ENCODE results near the gene SLMAP. TPM values are rescaled to one million over a fixed set of nuclear protein-coding genes. Genes with fewer than 3 reads are reported as not detected.

The SLMAP gene
- total RNA-seq (10 to 100 TPM; 57.4 to 78.8 (median 72.3) TPM), total RNA-seq (66.9 to 140 (median 94.0) reads per million in 29 experiments)
- 49.8 TPM for total RNA-seq (2013)

- Mint-ChIP-seq H3K4me1 (peaks cover 42 to 45% (median 43%) of the 10 kb centered on the region in 3 donors), H3K27me3 (no peaks in the 10 kb centered on the region), H3K36me3 (peaks cover 8% of the 10 kb centered on the region), H3K4me3 (peak within 1 kb of the TSS; percentile 94 to 98 (median 95)), H3K9me3 (no peaks in the 10 kb centered on the region), H3K27ac (peak within 1 kb of the TSS; percentile 88 to 93)
- DNase-seq (peak; percentile 90 to 100 (median 96)), ATAC-seq (replicated peaks in 1 of 4) (peak; percentile 93 to 95 (median 94))
- POLR2A ChIA-PET, result interaction anchor here (0.6 to 1.6 kb wide), 10 partner anchors 30 to 200 kb away, joined by 3 to 10 read pairs (median 5); partner anchors contain the start of genes ARF4 (in 1 of the 2) and PDE12 (in 1 of the 2)
- H3K27ac ChIP-seq (ENCODE audit: low read length), result peak within 1 kb of the TSS; percentile 75
- peaks cover 18 to 28% of the 10 kb centered on the region in 2 experiments for H3K4me1 ChIP-seq (ENCODE audit: control insufficient read depth in 1 of 2, extremely low read depth in 1 of 2, insufficient read depth in 2 of 2, low read length in 2 of 2)
- WGBS (ENCODE audit: insufficient coverage), result 0% methylated on average over 35 of the region's 48 CpGs
- CTCF ChIA-PET, result interaction anchor here (0.5 to 1.4 kb wide), 7 partner anchors 13 to 968 kb away, joined by 3 to 6 read pairs (median 3); partner anchors contain the start of genes HTD2 (in 1 of the 2) and RPP14 (in 1 of the 2)
- H3K36me3 ChIP-seq (ENCODE audit: control insufficient read depth in 2 of 2, extremely low read depth in 1 of 2, insufficient read depth in 1 of 2, low read length in 1 of 2), result peaks cover 0 to 5% of the 10 kb centered on the region in 2 donors
- peak within 1 kb of the TSS; percentile 87 to 94 for H3K4me3 ChIP-seq (ENCODE audit: control insufficient read depth in 1 of 2, extremely low read depth in 1 of 2, low read length in 1 of 2)
- H3K27me3 ChIP-seq (replicated peaks in 1 of 2; ENCODE audit: control insufficient read depth in 2 of 2, extremely low read depth in 1 of 2, insufficient read depth in 2 of 2, low read length in 1 of 2), result peaks cover 0 to 3% of the 10 kb centered on the region in 2 experiments
- H3K9me3 ChIP-seq, result no peaks in the 10 kb centered on the region
These were observed at the start of gene SLMAP for GRCh38 chr3:57755741-57756527. Gene SLMAP (plus strand): TSS chr3:57756309. CDS start chr3:57757652, 1,343 bp downstream.

GRCh38 chr3:57706462-57706861 is 49.6 kb upstream of the SLMAP start:
- DNase-seq (no peak), ATAC-seq (replicated peaks in 1 of 4) (no peak)
- Mint-ChIP-seq H3K9me3 (no peaks in the 10 kb centered on the region), H3K27me3 (peaks cover 0 to 4% of the 10 kb centered on the region in 2 donors), H3K4me3 (no peak overlapping the region), H3K4me1 (peaks cover 0 to 5% (median 3%) of the 10 kb centered on the region in 3 donors), H3K36me3 (peaks cover 6% of the 10 kb centered on the region), H3K27ac (no peak overlapping the region)
- Histone ChIP-seq H3K36me3 (ENCODE audit: control insufficient read depth in 2 of 2, extremely low read depth in 1 of 2, insufficient read depth in 1 of 2, low read length in 1 of 2) (no peaks in the 10 kb centered on the region), H3K27ac (ENCODE audit: low read length) (no peak overlapping the region), H3K27me3 (replicated peaks in 1 of 2; ENCODE audit: control insufficient read depth in 2 of 2, extremely low read depth in 1 of 2, insufficient read depth in 2 of 2, low read length in 1 of 2) (no peaks in the 10 kb centered on the region), H3K4me1 (ENCODE audit: control insufficient read depth in 1 of 2, extremely low read depth in 1 of 2, insufficient read depth in 2 of 2, low read length in 2 of 2) (no peaks in the 10 kb centered on the region), H3K9me3 (no peaks in the 10 kb centered on the region), H3K4me3 (ENCODE audit: control insufficient read depth in 1 of 2, extremely low read depth in 1 of 2, low read length in 1 of 2) (no peak overlapping the region)
- 53% methylated on average over 2 of the region's 3 CpGs for WGBS (ENCODE audit: insufficient coverage)
- POLR2A ChIA-PET, result no interaction called here
- CTCF ChIA-PET, result no interaction called here

GRCh38 chr3:57709031-57709430 is 47.1 kb upstream of the SLMAP start:
- DNase-seq (no peak), ATAC-seq (replicated peaks in 1 of 4) (no peak)
- no peaks in the 10 kb centered on the region for H3K9me3 ChIP-seq
- H3K4me1 Mint-ChIP-seq, result peaks cover 0 to 5% (median 3%) of the 10 kb centered on the region in 3 donors
- ChIA-PET POLR2A (interaction anchor here in 1 of 2 donors (0.6 kb wide), 1 partner anchor 110 kb away, joined by 3 read pairs; no protein-coding TSS in a partner anchor), CTCF (no interaction called here)
- H3K36me3 Mint-ChIP-seq, result peaks cover 4% of the 10 kb centered on the region
- H3K27me3 Mint-ChIP-seq, result peaks cover 0 to 4% of the 10 kb centered on the region in 2 donors
- H3K27me3 ChIP-seq (replicated peaks in 1 of 2; ENCODE audit: control insufficient read depth in 2 of 2, extremely low read depth in 1 of 2, insufficient read depth in 2 of 2, low read length in 1 of 2), result no peaks in the 10 kb centered on the region
- H3K27ac Mint-ChIP-seq, result no peak overlapping the region
- H3K4me3 ChIP-seq (ENCODE audit: control insufficient read depth in 1 of 2, extremely low read depth in 1 of 2, low read length in 1 of 2), result no peak overlapping the region
- no peaks in the 10 kb centered on the region for H3K4me1 ChIP-seq (ENCODE audit: control insufficient read depth in 1 of 2, extremely low read depth in 1 of 2, insufficient read depth in 2 of 2, low read length in 2 of 2)
- H3K9me3 Mint-ChIP-seq, result no peaks in the 10 kb centered on the region
- no peaks in the 10 kb centered on the region for H3K36me3 ChIP-seq (ENCODE audit: control insufficient read depth in 2 of 2, extremely low read depth in 1 of 2, insufficient read depth in 1 of 2, low read length in 1 of 2)
- WGBS (ENCODE audit: insufficient coverage), result no CpG with 5 or more reads among the region's 2 CpGs
- H3K27ac ChIP-seq (ENCODE audit: low read length), result no peak overlapping the region
- H3K4me3 Mint-ChIP-seq, result no peak overlapping the region

GRCh38 chr3:57709559-57709958 is 46.5 kb upstream of the SLMAP start:
- H3K27ac ChIP-seq (ENCODE audit: low read length), result no peak overlapping the region
- Mint-ChIP-seq H3K9me3 (no peaks in the 10 kb centered on the region), H3K4me3 (no peak overlapping the region), H3K27ac (no peak overlapping the region), H3K27me3 (peaks cover 0 to 4% of the 10 kb centered on the region in 2 donors), H3K4me1 (peaks cover 0 to 5% (median 3%) of the 10 kb centered on the region in 3 donors), H3K36me3 (peaks cover 4% of the 10 kb centered on the region)
- H3K36me3 ChIP-seq (ENCODE audit: control insufficient read depth in 2 of 2, extremely low read depth in 1 of 2, insufficient read depth in 1 of 2, low read length in 1 of 2), result no peaks in the 10 kb centered on the region
- no peaks in the 10 kb centered on the region for H3K9me3 ChIP-seq
- POLR2A ChIA-PET, result no interaction called here
- 43% methylated on average over 1 of the region's 2 CpGs for WGBS (ENCODE audit: insufficient coverage)
- CTCF ChIA-PET, result no interaction called here
- no peaks in the 10 kb centered on the region for H3K4me1 ChIP-seq (ENCODE audit: control insufficient read depth in 1 of 2, extremely low read depth in 1 of 2, insufficient read depth in 2 of 2, low read length in 2 of 2)
- no peak for ATAC-seq (replicated peaks in 1 of 4)
- no peak overlapping the region for H3K4me3 ChIP-seq (ENCODE audit: control insufficient read depth in 1 of 2, extremely low read depth in 1 of 2, low read length in 1 of 2)
- H3K27me3 ChIP-seq (replicated peaks in 1 of 2; ENCODE audit: control insufficient read depth in 2 of 2, extremely low read depth in 1 of 2, insufficient read depth in 2 of 2, low read length in 1 of 2), result no peaks in the 10 kb centered on the region
- DNase-seq, result no peak

- ChIA-PET CTCF (no interaction called here), POLR2A (no interaction called here)
- no peak overlapping the region for H3K4me3 Mint-ChIP-seq
- WGBS (ENCODE audit: insufficient coverage), result 86% methylated on average over 1 of the region's 4 CpGs
- no peaks in the 10 kb centered on the region for H3K27me3 Mint-ChIP-seq
- no peak overlapping the region for H3K4me3 ChIP-seq (ENCODE audit: control insufficient read depth in 1 of 2, extremely low read depth in 1 of 2, low read length in 1 of 2)
- no peak for ATAC-seq (replicated peaks in 1 of 4)
- H3K27ac Mint-ChIP-seq, result no peak overlapping the region
- no peaks in the 10 kb centered on the region for H3K27me3 ChIP-seq (replicated peaks in 1 of 2; ENCODE audit: control insufficient read depth in 2 of 2, extremely low read depth in 1 of 2, insufficient read depth in 2 of 2, low read length in 1 of 2)
- H3K4me1 Mint-ChIP-seq, result no peaks in the 10 kb centered on the region
- H3K27ac ChIP-seq (ENCODE audit: low read length), result no peak overlapping the region
- no peak for DNase-seq
- peaks cover under 1% of the 10 kb centered on the region for H3K36me3 Mint-ChIP-seq
- H3K36me3 ChIP-seq (ENCODE audit: control insufficient read depth in 2 of 2, extremely low read depth in 1 of 2, insufficient read depth in 1 of 2, low read length in 1 of 2), result no peaks in the 10 kb centered on the region
- H3K9me3 Mint-ChIP-seq, result no peaks in the 10 kb centered on the region
- no peaks in the 10 kb centered on the region for H3K9me3 ChIP-seq
- no peaks in the 10 kb centered on the region for H3K4me1 ChIP-seq (ENCODE audit: control insufficient read depth in 1 of 2, extremely low read depth in 1 of 2, insufficient read depth in 2 of 2, low read length in 2 of 2)
These were observed 40.4 kb upstream of the SLMAP start for GRCh38 chr3:57715686-57716085.

DNA sequence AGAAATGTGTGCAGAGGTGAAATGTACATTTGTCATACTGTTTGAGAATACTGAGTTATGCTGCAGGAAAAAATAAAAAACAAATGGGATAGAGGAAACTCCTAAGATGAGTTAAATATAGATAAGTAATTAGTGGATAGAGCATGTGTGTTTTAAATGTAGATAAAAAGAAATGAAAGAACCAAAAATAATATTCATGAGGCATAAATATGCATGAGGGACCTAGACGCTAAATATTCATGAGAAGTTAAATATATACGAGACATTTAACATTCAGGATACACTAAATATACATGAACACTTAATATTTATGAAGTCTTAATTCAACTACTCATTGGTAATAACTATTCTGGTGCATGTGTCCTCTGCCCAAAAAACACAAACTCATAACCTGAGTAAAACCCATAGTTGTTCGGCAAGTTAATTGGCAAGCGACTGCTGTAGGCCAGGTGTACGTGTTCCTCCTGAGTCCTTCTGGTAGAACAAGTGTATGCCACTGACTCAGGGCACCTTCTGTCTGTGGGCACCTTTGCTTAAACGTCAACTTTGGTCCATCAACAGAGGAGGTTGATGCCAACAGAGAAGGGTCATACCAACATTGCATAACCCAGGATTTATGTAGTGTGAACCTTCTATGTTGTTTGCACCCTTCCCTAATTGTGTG is 38.8 kb upstream of the SLMAP start:
- H3K4me3 ChIP-seq (ENCODE audit: control insufficient read depth in 1 of 2, extremely low read depth in 1 of 2, low read length in 1 of 2), result no peak overlapping the region
- no peaks in the 10 kb centered on the region for H3K36me3 ChIP-seq (ENCODE audit: control insufficient read depth in 2 of 2, extremely low read depth in 1 of 2, insufficient read depth in 1 of 2, low read length in 1 of 2)
- ChIA-PET POLR2A (no interaction called here), CTCF (no interaction called here)
- H3K4me1 ChIP-seq (ENCODE audit: control insufficient read depth in 1 of 2, extremely low read depth in 1 of 2, insufficient read depth in 2 of 2, low read length in 2 of 2), result no peaks in the 10 kb centered on the region
- H3K9me3 ChIP-seq, result no peaks in the 10 kb centered on the region
- no peak overlapping the region for H3K27ac ChIP-seq (ENCODE audit: low read length)
- 100% methylated on average over 3 of the region's 6 CpGs for WGBS (ENCODE audit: insufficient coverage)
- Mint-ChIP-seq H3K4me3 (no peak overlapping the region), H3K9me3 (no peaks in the 10 kb centered on the region), H3K27ac (no peak overlapping the region), H3K4me1 (no peaks in the 10 kb centered on the region), H3K36me3 (no peaks in the 10 kb centered on the region), H3K27me3 (no peaks in the 10 kb centered on the region)
- no peak for ATAC-seq (replicated peaks in 1 of 4)
- peaks cover 0 to 2% of the 10 kb centered on the region in 2 experiments for H3K27me3 ChIP-seq (replicated peaks in 1 of 2; ENCODE audit: control insufficient read depth in 2 of 2, extremely low read depth in 1 of 2, insufficient read depth in 2 of 2, low read length in 1 of 2)
- no peak for DNase-seq

Measured in T-cell (primary cell).